GM21737 (cell line): Measurements from ENCODE around the gene PDZD2.
"Not testable (repeated sequence)": the region's sequence is repeated elsewhere in the genome, so short reads cannot be mapped to it uniquely, and the experiment has no call there.

ENCODE experiments used
- ATAC-seq: cut with Tn5 transposase; IDR thresholded peaks from one replicate; pipeline ENCODE4 v1.9.1; 2021; ENCODE audit warnings: mild to moderate bottlenecking, moderate library complexity; ENCODE audit not compliant: unreplicated experiment

Gene PDZD2

DNA sequence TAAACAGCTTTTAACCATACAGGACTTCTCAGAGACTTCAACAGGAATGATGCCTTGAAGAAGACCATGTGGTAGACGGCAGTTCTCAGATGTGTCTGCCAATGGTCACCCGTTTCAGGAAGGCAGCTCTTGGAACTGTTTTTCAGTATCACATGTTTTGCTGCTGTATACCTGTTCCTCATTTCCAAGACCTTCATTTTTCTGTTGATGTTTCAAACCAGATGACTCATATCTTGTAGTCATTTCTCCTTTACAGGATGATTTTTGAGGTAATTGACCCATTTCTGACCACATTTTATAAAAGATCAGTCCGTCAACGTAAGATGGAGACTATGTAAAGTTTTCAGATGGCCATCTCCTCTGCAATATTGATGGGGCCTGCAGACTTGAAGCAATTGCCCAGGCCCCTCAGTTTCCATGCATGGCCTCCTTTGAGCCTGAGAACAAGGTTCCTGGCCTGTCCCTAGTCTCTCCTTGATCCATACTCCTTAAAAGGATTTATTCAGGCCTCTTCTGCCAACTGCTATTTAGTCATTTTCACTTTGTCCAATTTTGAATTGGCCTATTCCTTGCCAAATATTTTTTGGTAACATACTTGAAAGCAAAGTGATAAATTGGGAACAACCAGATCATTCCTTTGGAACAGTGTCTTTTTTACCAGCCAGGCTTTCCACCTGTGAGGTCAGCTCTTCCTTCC is 128.6 kb downstream of the PDZD2 start:
- ATAC-seq = no peak

- no peak for ATAC-seq
Measured at GRCh38 chr5:31768046-31768445, 129.1 kb downstream of the PDZD2 start.

DNA sequence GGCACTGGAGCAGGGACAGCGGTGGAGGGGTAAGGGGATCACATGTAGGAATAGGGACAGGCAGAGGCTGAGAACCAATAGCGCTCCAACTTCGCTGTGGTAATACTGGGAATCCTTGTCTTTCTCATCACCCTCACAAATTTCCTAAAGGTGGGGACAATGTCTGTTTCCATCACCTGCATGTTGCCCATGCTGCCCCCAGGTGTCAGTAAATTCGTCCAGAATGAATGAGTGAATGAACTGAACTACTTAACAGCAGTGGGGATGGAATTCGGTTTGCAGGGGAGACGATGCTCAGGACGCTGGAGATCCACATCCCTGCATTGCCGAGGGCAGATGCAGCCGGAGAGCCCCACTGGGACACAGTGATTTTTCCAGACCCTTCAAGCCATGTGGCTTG is 129.9 kb downstream of the PDZD2 start:
- no peak for ATAC-seq

DNA sequence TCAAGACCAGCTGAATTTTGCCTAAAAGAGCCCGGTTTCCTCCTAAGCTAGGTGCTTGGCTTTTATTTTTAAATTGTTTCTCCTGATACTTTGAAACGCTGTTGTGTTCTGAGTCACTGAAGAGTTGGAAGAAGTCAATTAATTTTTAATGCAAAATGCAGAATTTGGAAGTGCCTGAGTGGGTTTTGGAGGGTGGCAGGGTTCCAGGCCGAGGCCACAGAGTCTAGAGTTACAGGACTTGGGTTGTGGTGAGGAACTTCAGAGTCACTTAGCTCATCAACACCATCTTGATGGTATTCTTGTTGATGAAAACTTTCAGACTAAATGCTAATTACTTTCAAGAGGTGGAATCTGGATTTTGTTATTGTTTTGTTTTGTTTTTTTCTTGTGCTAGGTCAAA is 130.6 kb downstream of the PDZD2 start:
- no peak for ATAC-seq

GRCh38 chr5:31770132-31770720 is 131.3 kb downstream of the PDZD2 start:
- ATAC-seq = no peak

DNA sequence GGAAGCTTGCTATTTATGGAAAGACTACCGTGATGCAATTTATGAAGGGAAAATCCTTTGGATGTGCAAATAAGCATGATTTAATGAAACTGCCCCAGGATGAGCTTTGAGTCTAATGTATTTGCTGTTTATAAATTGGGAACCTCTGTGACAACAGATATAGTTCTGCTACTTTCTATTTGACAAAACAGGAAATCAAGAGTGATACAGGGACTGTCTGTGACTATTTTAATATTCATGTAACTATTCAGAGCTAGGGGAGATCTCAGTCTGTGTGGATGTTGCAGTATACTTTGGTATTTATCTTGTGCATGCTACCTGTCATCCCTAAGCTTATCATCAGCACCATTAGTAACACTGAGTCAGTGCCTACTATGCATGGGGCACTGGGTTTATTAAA is 132.1 kb downstream of the PDZD2 start:
- ATAC-seq = peak; percentile 89

DNA sequence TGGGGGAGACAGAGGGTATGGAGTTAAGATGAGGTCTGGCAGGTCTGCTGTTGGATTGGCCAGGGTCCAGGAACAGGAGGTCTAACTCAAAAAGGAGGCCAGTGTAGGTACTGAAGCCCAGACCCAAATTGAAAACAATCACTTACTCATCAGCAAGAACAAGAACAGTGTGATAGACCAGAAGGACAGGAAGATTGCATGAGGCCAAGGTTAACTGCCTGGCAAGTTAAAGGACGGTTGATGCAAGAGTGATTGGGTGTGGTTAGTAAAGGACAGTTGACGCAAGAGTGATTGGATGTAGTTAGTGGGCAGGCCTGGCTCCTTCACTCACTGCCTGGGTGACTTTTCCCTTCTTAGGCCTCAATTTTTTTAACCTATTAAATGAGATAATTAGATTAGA is 132.6 kb downstream of the PDZD2 start:
- ATAC-seq = peak; percentile 35

- ATAC-seq = not testable (repeated sequence)
Measured at GRCh38 chr5:31776294-31776693, 137.4 kb downstream of the PDZD2 start.

GRCh38 chr5:31776976-31777651 is 138.2 kb downstream of the PDZD2 start:
- ATAC-seq = no peak

GRCh38 chr5:31781772-31782171 is 142.8 kb downstream of the PDZD2 start:
- ATAC-seq = no peak

DNA sequence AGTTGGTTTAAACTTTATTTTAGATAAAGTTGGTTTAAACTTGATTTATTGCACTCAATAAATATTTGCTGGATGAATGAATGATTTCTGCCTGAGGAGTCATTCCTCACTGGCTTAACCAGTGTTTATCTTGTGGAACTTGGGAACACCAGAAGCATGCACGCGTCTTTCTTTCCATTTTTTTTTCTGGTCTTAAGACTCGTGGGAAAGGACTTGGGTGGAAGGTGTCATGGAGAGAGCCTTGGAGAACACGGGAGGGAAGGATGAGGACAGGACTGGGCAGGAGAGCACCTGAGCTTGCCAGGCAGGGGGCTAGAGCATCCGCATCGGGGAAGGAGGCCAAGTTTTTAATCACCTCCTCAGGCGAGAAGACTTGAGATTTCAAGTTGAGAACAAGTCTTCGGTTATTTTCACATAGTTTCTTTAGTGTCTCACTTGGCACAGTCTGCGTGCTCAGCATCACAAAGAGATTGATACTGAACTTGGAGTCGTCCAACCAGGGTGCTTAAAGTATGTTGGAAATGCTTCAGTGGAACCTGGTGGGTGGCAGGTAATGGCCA is 144.2 kb downstream of the PDZD2 start:
- ATAC-seq = no peak

DNA sequence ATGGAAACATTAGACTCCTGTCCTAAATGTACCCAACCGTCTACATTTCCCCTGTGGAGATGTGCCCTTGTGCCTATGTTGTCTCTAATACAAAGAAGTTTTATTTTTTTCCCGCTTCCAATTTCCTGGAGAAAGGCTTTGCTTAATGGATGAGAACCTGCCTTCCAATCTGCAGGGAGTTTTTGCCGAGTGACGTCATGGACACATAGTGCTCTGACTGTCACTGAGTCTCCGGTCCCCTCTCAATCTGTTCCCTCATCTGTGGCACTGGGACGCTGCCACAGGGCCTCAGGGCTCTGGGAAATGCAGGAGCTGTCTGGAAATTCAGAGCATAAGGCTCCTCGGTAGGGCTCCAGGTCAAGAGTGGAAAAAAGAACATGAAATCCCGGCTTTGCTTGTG is 144.8 kb downstream of the PDZD2 start:
- no peak for ATAC-seq

GRCh38 chr5:31786090-31786631 is 147.2 kb downstream of the PDZD2 start:
- no peak for ATAC-seq

DNA sequence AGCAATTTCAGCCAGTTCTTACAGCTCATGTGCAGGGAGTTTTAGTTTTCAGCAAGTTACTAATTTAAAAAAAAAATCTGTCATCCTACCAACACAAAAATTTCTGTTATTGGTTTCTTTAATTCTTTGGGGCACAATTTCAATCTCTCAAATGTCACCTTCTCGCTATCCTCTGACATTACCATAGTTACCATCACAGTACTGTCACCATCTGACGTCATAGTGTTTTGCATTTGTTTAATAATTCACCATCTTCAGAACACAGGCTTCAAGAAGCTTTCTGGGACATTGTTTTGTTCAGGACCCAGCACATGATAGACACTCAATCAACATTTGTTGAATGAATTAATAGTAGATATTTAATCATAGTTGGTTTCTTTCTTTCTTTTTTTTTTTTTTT is 155.1 kb downstream of the PDZD2 start:
- ATAC-seq = no peak

- no peak for ATAC-seq
Measured at GRCh38 chr5:31798168-31798567, 159.2 kb downstream of the PDZD2 start.

- no peak for ATAC-seq
Measured at GRCh38 chr5:31800351-31800750, 161.4 kb downstream of the PDZD2 start.

DNA sequence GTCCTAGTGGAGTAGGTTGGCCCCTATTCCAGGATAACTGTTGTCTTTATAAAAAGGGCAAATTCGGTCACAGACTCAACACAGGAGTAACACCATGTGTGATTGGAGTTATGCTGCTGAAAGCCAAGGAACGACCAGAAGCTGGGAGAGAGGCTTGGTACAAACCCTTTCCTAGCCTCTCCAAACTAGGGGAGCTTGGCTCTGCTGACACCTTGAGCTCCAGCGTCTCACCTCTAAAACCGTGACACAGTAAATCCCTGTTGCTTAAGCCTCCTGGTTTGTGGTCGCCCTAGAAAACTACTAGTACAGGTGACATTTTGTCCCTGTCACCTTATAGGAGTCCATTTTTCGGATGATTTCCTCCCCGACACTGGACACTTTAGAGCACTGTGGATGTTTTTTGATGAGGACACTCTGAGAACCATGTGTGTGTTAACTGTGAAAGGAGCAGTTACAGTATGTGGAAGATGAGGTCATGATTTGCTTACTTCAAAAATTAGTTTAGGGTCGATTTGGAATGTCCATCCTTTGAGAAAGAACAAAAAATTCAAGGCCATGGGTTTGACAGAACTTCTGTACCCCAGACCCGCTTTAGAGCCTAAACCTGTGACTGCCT is 167.0 kb downstream of the PDZD2 start:
- ATAC-seq = no peak

DNA sequence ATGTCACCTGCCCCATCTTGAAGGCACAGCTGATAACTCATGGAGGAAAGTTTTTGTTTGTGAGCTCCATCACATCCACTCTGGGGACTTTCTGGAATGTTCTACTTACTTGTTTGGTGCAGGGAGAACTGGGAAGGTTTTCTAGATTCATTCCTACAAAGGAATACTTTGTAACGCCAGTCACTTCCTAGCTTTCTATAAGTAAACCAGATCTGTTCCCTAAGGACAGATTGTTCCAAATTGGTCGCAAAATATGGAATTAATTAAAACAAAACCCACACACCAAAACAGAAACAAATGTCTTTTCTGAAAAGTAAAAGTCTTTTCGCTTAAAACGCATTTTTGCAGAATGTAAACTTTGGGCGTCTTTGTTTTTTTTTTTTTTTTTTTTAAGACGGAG is 167.6 kb downstream of the PDZD2 start:
- no peak for ATAC-seq

GRCh38 chr5:31807789-31808540 is 169.0 kb downstream of the PDZD2 start:
- ATAC-seq = no peak

GRCh38 chr5:31809050-31809870 is 170.3 kb downstream of the PDZD2 start:
- ATAC-seq = no peak
